ENCODE results near the gene GATAD2A.
"Not testable (repeated sequence)": the region's sequence is repeated elsewhere in the genome, so short reads cannot be mapped to it uniquely, and the experiment has no call there.

GATAD2A gene

GRCh38 chr19:19463348-19464117 is 58.1 kb downstream of the GATAD2A start:
- FAIRE-seq, result no peak
- DNase-seq (ENCODE audit: low spot score), result no peak

- FAIRE-seq (no peak), DNase-seq (ENCODE audit: low spot score) (no peak)
Measured at GRCh38 chr19:19464339-19465098, 59.0 kb downstream of the GATAD2A start.

GRCh38 chr19:19465436-19466070 is 60.1 kb downstream of the GATAD2A start:
- FAIRE-seq, result no peak
- DNase-seq (ENCODE audit: low spot score), result no peak

GRCh38 chr19:19466201-19466600 is 60.7 kb downstream of the GATAD2A start:
- no peak for DNase-seq (ENCODE audit: low spot score)
- no peak for FAIRE-seq

- no peak for FAIRE-seq
- DNase-seq (ENCODE audit: low spot score), result no peak
Measured at GRCh38 chr19:19468424-19469050, 63.1 kb downstream of the GATAD2A start.

GRCh38 chr19:19470579-19470978 is 65.1 kb downstream of the GATAD2A start:
- DNase-seq (ENCODE audit: low spot score) (no peak), FAIRE-seq (no peak)

GRCh38 chr19:19471682-19472081 is 66.2 kb downstream of the GATAD2A start:
- no peak for FAIRE-seq
- DNase-seq (ENCODE audit: low spot score), result no peak

GRCh38 chr19:19472106-19472505 is 66.6 kb downstream of the GATAD2A start:
- DNase-seq (ENCODE audit: low spot score); FAIRE-seq: not testable (repeated sequence)

- DNase-seq (ENCODE audit: low spot score) (no peak), FAIRE-seq (no peak)
Measured at GRCh38 chr19:19475015-19475765, 69.7 kb downstream of the GATAD2A start.

GRCh38 chr19:19475849-19476828 is 70.7 kb downstream of the GATAD2A start:
- FAIRE-seq, result no peak

GRCh38 chr19:19477705-19478383 is 72.4 kb downstream of the GATAD2A start:
- DNase-seq (ENCODE audit: low spot score) (no peak), FAIRE-seq (no peak)

More at GRCh38 chr19:19475849-19476828, 70.7 kb downstream of the GATAD2A start:
- DNase-seq (ENCODE audit: low spot score), result no peak

- no peak for FAIRE-seq
Measured at GRCh38 chr19:19480688-19481087, 75.2 kb downstream of the GATAD2A start.

GRCh38 chr19:19482809-19483596 is 77.5 kb downstream of the GATAD2A start:
- DNase-seq (ENCODE audit: low spot score) (no peak), FAIRE-seq (no peak)

More at GRCh38 chr19:19480688-19481087, 75.2 kb downstream of the GATAD2A start:
- DNase-seq (ENCODE audit: low spot score), result no peak

- FAIRE-seq, result no peak
Measured at GRCh38 chr19:19485161-19485997, 79.9 kb downstream of the GATAD2A start.

GRCh38 chr19:19485998-19486290 is 80.5 kb downstream of the GATAD2A start:
- DNase-seq (ENCODE audit: low spot score), result no peak
- no peak for FAIRE-seq

More at GRCh38 chr19:19485161-19485997, 79.9 kb downstream of the GATAD2A start:
- DNase-seq (ENCODE audit: low spot score), result no peak

GRCh38 chr19:19486343-19487076 is 81.0 kb downstream of the GATAD2A start:
- no peak for DNase-seq (ENCODE audit: low spot score)
- FAIRE-seq, result no peak
